NCI-H1694 (cell line): ENCODE results near the gene SCCPDH.

Experiments used
- DNase-seq: peaks from one replicate; lab custom pipeline; 2025; lab: John Stamatoyannopoulos, UW

The SCCPDH gene

DNA sequence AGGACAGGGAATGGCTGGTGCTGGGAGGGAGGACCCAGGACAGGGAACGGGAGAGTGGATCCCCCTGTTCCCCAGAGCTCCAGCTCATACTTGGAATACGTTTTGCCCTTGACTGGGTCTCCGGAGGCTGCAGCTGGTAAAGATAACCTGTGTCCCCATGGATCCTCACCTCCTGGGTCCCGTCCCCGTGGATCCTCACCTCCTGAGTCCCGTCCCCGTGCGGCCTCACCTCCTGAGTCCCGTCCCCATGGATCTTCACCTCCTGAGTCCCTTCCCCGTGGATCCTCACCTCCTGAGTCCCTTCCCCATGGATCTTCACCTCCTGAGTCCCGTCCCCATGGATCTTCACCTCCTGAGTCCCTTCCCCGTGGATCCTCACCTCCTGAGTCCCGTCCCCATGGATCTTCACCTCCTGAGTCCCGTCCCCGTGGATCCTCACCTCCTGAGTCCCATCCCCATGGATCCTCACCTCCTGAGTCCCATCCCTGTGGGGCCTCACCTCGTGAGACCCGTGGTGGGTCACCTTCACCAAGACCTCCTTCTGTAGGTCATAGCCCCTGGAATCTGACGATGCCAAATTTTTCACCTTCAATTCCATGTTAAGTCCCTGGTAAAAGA, 61.4 kb downstream of the SCCPDH start:
- DNase-seq, result no peak

DNA sequence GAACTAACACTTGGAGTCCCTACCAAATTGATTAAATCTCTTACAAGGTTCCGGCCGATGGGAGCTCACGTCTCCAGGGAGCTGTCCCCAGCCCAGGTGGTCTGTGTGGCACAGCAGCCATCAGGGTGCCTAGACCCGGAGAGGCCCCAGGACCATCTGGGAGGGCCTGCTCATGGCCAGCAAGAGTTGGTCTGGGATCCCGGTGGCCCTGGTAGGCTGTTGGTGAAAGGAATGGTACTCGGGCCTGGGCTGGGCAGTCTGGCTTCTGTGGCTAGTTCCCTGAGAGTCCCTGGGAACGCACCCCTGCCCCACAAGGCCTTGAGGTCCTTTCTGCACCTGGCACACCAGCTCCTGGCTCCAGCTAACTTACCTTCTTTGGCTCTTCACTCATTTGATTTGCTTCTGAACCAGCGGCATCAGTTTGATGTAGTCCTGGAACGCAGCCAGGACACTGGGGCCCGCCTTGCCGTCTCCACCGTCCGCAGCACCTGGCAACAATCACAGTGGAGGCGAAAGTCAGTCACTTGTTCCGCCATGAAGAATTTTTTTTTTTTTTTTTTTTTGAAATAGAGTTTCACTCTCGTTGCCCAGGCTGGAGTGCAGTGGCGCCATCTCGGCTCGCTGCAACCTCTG, 62.5 kb downstream of the SCCPDH start:
- no peak for DNase-seq

DNA sequence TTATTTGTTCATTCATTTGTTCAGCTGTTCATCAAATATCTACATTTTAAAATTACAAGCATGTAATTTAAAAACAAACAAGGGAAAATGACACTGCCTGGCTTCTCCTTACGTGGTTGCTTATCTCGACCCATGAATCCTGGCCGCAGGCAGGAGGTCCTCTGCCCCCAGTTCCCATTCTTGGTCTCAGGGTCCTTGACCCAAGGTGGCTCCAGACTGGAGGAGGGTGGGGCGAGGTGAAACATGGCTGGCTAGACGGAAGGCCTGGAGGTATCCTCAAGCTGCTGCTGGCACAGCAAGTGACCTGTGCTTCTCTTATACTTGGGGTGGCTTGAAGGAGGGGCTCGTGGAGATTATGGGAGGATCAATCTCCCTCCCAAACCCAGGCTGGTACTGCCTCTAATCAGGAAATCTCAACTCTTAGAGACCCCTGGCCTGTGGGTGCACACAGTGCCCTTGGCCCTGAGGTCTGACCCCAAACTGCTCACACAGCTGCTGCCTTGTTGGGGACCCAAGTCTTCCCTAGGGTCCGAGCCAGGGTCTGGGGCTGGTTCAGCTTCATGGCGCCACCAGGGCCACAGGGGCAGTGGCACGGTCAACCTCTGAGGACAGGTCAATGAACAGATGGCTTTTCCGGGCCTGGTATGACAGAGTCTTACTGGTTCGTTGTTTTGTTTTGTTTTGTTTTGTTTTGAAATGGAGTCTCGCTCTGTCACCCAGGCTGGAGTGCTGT, 63.7 kb downstream of the SCCPDH start:
- DNase-seq, result no peak

DNA sequence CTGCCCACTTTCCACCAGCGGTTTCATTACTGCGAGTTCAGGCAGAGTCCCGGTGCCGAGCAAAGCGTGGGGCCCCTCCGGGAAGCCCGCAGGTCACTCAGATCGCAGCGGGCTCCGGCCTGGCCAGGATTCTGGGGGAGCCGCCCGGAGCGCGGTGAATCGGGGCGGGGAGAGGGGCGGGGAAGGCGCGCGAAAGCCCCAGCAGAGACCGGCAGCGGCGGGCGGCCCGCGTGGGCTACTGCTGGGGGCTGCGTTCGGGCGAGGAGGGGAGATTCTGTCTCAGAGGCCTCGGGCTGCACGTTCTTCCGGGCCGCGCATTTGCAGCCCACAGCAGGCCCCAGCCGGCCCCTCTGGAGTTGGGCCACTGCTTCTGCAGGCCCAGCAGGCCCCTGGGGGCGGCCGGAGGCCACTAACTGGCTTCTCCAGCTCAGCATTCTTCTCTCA, 64.7 kb downstream of the SCCPDH start:
- no peak for DNase-seq

DNA sequence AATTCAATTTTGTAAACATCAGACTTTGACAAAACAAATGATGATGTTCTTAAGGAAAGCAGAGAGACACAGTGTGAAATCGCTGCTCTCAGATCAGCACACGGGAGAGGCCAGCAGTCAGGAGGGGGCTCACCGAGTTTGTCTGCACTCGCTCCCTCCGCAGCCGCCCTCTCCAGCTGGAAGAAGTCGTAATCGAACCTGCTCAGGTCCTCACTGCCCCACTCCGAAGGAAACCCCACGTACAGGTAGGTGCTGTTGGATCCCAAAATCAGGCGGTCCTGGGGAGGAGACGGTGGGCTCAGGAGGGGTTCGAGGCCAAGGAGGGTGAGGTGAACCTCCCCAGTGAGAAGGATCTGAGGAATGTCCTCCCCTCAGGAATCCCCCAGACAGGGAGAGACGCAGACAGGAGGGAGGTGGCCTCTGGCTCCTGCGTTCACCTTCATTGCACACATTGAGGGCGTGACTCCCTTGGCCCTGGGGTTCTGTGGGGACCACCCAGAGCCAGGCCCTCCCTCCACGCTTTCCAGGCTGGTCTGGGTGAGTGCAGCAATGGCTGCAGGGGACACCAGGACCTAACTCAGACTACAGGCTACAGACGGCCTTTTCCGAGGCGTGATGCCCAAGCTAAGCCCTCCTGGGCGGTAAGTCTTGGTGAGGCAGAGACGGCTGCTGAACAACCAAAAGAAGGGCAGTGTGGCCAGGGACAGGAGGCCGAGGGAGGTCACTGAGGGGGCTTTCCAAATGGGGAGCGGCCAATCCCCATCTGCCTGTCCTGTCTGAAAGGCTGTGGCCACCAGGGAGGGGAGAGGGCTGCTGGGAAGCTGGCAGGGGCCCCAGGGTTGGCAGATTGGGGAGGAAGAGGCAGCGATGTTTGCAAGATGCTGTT, 65.5 kb downstream of the SCCPDH start:
- DNase-seq, result no peak

DNA sequence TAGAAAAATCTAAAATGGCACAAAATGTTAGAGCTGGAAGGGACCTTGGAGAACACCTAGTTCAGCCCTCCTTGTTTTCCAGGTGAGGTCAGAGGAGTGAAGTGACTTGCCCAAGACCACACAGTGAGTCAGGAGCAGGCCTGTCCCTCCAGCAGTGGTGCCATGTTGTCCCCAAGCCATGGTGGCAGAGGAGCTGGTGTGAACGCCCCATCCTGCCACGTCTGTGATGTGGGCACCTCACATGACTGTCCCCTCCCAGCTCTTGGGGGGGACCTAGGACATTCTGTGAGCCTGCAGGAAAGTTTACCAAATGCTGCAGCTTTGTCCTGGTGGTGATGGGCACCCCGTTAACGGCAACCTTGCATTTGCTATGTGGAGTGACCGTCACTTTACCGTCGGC, 66.2 kb downstream of the SCCPDH start:
- DNase-seq, result no peak

DNA sequence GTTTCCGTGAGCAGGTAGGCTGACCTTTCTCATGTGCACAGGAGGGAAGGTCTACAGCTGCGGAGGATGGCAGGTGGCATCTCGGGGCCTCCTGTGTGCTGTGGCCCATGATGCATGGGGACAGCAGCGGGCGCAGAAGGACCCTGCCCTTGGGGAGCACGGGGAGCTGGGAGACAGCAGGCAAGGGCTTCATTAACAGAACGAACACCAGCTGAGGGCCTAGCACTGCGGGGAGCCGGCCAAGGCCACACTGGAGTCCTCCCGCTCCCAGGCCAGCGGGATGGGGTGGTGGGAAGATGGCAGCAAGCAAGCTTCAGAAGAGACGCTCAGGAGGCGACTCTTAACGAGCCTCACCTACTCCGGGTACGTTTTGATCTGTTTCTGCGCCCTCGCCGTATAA, 66.6 kb downstream of the SCCPDH start:
- no peak for DNase-seq

DNA sequence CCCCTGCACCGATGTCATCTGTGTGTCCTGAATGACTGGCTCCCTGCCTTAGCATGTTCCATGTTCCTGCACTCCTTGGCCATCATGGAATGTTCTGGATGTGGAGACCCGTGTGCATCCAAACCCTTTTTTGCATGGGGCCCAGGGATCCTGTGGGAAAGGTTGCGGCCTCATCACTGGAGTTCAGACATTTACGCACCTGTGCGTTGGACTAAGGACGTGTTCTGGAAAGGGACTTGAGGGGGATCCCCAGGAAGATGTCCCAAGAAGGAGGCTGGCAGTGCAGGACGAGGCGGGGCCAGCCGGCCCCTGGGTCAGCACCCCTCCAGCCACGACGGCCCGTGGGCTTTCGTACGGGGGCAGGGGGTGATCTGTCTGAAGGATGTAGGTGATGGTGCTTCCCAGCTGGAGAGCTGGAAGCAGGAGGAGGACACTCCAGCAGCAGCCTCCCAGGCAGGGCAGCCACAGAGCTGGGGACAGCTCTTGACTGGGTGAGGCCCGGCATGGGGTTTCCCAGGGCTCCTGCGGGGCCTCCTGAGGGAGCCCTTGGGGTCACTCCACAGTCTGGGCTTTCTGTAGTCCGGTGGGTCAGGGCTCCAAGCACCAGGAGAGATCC, 67.2 kb downstream of the SCCPDH start:
- DNase-seq, result no peak

DNA sequence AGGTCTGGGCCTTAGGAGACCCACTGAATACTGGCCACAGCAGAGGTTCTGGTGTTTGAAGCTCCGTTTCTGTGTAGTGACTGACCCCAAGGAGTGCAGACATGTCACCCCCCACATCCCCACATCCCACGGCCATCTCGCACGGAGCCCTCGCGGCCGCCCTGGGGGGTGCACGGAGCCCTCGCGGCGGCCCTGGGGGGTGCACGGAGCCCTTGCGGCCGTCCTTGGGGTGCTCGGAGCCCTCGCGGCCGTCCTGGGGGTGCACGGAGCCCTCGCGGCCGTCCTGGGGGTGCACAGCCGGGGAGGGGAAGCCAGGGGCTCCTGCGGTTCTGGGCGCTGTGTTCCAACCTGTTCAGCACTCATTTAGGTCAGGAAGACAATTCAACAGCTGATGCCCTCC, 68.4 kb downstream of the SCCPDH start:
- DNase-seq, result no peak

DNA sequence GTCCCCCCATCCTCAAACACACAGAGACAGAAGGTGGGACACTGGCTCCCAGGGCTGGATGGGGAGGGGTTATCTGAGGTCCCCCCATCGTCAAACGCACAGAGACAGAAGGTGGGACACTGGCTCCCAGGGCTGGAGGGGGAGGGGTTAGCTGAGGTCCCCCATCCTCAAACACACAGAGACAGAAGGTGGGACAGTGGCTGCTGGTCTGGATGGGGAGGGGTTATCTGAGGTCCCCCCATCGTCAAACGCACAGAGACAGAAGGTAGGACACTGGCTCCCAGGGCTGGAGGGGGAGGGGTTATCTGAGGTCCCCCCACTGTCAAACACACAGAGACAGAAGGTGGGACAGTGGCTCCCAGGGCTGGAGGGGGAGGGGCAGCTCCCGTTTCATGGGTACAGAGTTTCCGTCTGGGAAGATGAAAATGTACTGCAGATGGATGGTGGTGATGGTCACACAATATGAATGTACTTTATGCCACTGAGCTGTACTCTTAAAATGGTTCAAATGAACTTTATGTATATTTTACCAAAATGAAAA, 69.2 kb downstream of the SCCPDH start:
- no peak for DNase-seq

DNA sequence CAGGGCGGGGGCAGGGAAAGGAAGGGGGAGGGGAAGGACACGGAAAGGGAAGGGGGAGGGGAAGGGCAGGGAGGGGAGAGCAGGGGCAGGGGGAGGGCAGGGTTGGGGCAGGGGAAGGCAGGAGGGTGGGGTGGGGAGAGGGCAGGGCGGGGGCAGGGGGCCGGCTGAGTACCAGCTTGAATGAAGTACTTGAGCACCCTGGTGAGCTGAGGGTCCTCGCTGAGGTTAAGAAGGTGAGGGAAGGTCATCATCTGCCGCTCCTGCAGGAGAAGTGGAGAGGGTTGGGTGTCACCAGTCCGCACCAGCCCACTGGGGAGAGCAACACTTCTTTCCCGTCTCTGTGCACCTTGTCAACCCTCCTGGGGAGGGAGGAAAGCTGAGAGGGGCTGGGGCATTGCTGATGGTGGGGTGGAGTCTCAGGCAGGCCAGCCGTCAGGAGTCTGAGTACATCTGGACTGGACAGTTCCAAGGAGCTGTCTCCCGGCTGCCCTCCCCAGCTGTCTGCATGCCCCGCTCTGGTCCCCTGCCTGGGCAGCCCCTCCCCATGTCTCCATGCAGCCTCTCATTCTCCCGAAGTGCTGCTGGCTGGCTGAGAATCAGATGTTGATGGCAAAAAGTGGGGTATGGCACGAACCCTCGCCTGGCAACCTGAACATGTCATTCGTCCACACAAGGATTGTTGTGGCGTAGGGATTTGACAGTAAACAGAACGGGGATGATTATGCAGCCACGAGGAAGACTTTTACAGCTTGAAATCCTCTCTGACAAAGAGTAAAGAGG, 70.0 kb downstream of the SCCPDH start:
- peak; percentile 17 for DNase-seq

DNA sequence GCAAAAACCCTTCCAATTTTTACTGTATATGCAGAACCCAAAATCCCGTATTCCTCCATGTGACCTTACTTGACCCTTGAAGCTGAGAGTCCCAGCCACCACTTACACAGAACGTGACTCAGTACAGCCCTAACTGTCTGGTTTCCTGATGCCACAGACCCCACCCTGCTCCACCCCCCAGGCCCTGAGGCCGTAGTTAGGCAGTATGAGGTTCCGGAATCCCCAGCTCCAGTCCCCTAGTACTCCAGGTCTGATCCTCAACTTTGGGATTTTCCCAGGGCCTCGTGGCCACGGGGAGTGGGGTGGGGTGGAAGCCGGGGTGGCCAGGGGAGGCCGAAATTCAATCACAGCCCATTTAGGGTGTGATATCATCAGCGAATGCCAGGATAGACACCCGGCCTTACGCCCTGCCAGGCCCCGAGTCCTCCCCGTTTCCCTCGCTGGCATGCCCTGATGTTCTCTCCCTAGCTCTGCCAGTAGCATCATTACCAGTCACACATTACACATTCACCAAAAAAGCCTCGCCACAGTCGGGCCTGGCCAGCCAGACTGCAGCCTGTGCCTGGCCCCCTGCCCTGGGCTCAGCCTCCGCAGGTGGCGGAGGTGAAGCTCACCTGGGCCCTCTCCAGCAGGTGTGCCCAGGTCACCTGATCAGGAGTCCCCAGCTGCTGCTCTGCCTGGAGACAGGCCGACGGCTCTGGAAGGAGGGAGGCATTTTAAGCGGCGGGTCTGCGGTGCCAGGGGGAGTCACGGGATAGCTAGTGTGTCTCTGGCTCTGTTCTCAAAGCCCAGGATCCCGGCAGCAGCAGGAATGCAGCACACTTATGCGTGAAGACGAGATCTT, 70.8 kb downstream of the SCCPDH start:
- no peak for DNase-seq

DNA sequence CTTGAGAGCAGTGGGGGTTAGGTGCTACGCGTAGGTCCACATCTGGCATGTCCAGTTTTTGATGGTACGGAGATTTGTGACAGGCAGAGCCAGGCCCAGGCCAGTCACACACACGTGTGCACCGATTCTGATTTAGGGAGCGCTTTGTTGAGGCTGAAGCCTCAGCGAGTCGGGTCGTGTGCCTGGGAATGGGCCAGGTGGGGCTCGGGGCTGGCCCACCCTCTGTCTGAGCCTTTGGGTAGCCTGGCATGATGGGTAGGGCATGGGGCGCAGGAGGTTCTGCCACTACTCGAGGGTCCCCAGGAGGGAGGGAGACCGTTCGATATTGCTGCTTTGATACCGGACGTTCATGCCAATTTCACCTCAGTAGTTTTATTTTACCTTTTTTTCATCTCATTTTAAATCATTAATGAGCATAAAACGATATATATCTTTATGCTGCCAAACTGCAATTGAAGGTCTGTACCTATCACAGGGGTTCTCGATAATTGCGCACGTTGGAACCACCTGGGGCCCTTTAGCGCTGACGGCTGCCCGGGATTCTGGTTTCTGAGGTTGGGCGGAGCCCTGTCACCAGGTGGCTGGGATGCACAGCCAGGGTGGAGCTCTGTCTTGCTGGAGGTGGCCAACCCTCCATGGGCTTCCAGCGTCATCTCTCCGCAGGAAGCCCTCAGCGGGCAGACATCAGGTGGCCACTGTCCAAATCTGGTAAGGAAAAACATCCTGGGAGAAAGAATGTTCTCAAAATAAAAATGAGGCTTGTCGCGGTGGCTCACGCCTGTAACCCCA, 71.9 kb downstream of the SCCPDH start:
- no peak for DNase-seq

DNA sequence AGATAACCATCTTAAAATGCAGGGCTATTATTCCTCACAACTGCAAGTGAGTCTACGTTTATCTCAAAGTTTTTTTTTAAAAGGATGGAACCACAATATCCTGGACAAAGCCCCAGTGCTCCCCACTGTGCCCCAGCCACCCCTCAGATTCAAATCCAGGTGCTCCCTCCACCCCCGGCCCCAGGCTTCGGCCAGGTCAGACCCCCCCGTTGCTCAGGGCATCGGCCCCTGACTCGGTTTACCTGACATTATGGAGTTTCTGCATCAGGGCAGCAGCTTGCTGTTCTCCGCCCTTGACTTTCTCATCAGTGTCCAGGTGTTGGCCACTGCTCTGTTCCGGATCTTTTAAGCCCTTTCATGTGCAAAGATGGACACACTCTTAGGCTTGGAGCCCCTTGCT, 72.9 kb downstream of the SCCPDH start:
- no peak for DNase-seq

DNA sequence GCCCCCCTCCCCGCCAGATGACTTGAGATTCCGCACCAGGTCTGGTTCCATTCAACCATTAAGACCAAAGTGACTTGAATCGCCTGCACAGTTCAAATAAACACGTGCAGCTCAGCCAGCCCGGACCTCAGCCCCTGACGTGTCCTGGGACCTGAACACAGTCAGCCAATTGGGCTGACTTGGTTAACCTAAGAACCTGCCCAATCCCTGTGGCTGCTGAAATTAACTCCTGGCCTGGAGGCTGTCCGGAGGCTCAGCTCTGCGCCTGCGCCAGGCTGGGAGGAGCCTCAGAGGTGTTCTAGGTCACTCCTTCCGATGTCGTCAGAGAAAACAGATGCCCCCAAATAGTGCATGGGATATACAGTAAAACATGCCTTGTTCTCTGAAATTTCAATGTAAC, 73.4 kb downstream of the SCCPDH start:
- DNase-seq, result no peak

DNA sequence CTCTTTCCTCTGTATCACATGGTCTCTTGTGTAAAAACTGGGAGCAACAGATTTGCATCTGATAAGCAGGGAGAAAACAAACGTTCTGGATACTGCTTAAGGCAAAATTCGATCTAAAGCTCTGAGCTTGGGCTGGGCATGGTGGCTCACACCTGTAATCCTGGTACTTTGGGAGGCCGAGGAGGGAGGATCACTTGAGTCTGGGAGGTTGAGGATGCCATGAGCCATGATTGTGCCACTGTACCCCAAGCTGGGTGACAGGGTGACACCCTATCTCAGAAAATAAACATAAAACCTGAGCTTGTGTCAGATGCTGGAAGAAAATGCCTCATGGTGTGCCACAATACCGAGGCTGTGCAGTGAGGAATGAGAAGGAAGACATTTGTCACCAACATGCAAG, 73.9 kb downstream of the SCCPDH start:
- DNase-seq, result no peak

DNA sequence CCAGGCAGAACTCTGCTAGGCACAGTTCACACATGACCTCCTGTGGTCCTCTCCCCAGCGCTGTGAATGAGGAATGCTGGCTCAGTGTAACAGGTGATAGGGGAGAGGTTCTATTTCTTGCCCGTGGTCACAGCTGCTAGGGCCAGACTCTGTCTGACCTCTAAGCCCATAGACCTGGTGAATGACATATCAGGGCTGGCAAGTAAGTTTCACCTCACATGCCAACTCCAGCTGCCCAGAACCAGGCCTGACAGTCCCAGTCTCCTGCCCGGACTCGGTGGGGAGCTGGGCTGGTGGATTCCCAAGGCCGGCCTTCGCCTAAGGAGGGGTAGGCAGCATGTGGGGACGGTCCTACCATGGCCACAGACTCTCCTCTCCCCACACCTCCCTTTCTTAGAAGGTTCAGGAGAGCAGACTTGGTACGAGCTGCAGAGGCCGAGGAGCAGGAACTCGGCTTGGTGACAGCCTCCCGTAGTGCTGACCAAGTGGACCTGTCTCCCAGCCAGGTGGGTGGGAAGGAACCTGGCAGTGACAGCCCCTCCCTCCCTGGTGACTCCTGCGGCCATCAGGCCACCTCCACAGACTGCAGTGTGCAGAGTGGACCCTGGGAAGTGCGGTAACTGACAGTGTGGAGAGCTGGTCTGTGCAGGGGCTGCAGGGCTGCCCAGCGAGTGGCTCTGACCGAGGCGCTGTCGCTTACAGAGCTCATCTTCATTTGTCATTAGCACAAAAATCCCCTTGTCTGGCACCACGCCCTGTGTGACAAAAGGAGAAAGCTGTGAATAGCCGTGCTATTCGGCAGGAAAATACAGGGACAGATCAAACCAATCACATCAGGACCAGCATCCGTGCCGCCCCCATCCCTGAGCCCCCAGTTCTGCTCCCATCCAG, 74.6 kb downstream of the SCCPDH start:
- DNase-seq, result no peak

DNA sequence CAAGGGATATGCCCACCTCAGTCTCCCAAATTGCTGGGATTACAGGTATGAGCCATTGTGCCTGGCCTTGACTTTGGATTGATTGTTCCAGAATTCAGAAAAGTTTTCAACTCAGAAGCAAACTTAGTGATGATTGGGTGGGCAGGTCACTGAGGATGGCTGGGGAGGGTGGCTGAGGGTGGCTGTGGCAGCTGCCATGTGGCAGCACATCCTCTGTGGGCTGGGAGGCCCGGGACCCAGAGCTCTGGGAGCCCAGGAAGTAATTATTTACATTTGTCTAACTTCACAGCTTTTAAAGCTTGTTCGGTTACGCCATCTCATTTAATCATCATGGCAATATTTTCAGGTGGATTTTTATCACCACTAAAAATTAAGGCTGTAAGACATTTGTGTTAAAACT, 76.1 kb downstream of the SCCPDH start:
- no peak for DNase-seq
